Type B pancreatic cell (in vitro differentiated cells): Measurements from ENCODE around the gene PTPRM. TPM values are rescaled to one million over a fixed set of nuclear protein-coding genes. Genes with fewer than 3 reads are reported as not detected.

Experiments used
- DNase-seq: peaks from one replicate; pipeline ENCODE4 v3.0.0; 2021; ENCODE audit warnings: mixed read lengths; ENCODE audit not compliant: unreplicated experiment; ENCODE audit errors: extremely low spot score
- H3K27ac Mint-ChIP-seq: 2 replicates; pipeline ENCODE4 v1.8.0; 2021; ENCODE audit warnings: mild to moderate bottlenecking, mixed read lengths
- H3K27me3 Mint-ChIP-seq: 2 replicates; pipeline ENCODE4 v1.8.0; 2021; ENCODE audit warnings: mixed read lengths
- H3K36me3 Mint-ChIP-seq: 2 replicates; pipeline ENCODE4 v1.8.0; 2021; ENCODE audit warnings: mixed read lengths
- H3K4me1 Mint-ChIP-seq: one replicate; pipeline ENCODE4 v1.8.0; 2021; ENCODE audit warnings: mixed read lengths; ENCODE audit not compliant: unreplicated experiment
- H3K4me3 Mint-ChIP-seq: 2 replicates; pipeline ENCODE4 v1.8.0; 2021; ENCODE audit warnings: mild to moderate bottlenecking, mixed read lengths
- H3K9me3 Mint-ChIP-seq: 2 replicates; pipeline ENCODE4 v1.8.0; 2021; ENCODE audit warnings: mixed read lengths
- CTCF ChIP-seq: fragments of 200-600 bp; sonication (generic); conservative IDR thresholded peaks from 2 replicates; pipeline ENCODE4 v1.5.0; 2021; ENCODE audit warnings: antibody characterized with exemption, mild to moderate bottlenecking
- total RNA-seq: library from RNA; stranded (reverse); gene quantifications from 2 replicates; pipeline ENCODE4 v1.2.1, GENCODE V29; 2021; ENCODE audit warnings: low replicate concordance

The PTPRM gene
- total RNA-seq, 1 donor from 2014 or later: 18.6 TPM

GRCh38 chr18:8212896-8213780 lies 646.0 kb downstream of the PTPRM start:
- Mint-ChIP-seq H3K36me3 (peaks cover 5% of the 10 kb centered on the region), H3K4me1 (peaks cover 8% of the 10 kb centered on the region), H3K4me3 (no peak overlapping the region), H3K9me3 (peaks cover 9% of the 10 kb centered on the region), H3K27ac (no peak overlapping the region), H3K27me3 (peaks cover 8% of the 10 kb centered on the region)
- TF ChIP-seq CTCF: no peak
- no peak for DNase-seq

GRCh38 chr18:8215741-8216140 lies 648.6 kb downstream of the PTPRM start:
- peaks cover 5% of the 10 kb centered on the region for H3K36me3 Mint-ChIP-seq
- H3K27me3 Mint-ChIP-seq: peaks cover 8% of the 10 kb centered on the region
- H3K4me3 Mint-ChIP-seq: no peak overlapping the region
- H3K9me3 Mint-ChIP-seq: peaks cover 4% of the 10 kb centered on the region
- H3K27ac Mint-ChIP-seq: no peak overlapping the region
- no peak for DNase-seq
- H3K4me1 Mint-ChIP-seq: peaks cover 23% of the 10 kb centered on the region
- TF ChIP-seq CTCF: no peak

- H3K4me1 Mint-ChIP-seq: peaks cover 23% of the 10 kb centered on the region
These were observed 650.0 kb downstream of the PTPRM start for GRCh38 chr18:8217051-8217564.

GRCh38 chr18:8218197-8218596 lies 651.1 kb downstream of the PTPRM start:
- no peaks in the 10 kb centered on the region for H3K9me3 Mint-ChIP-seq
- no peaks in the 10 kb centered on the region for H3K36me3 Mint-ChIP-seq
- H3K27me3 Mint-ChIP-seq: peaks cover 5% of the 10 kb centered on the region
- no peak overlapping the region for H3K27ac Mint-ChIP-seq
- DNase-seq: no peak
- H3K4me3 Mint-ChIP-seq: no peak overlapping the region
- TF ChIP-seq CTCF: no peak
- H3K4me1 Mint-ChIP-seq: peaks cover 23% of the 10 kb centered on the region

More at GRCh38 chr18:8217051-8217564, 650.0 kb downstream of the PTPRM start:
- Mint-ChIP-seq H3K9me3 (no peaks in the 10 kb centered on the region), H3K36me3 (no peaks in the 10 kb centered on the region), H3K4me3 (no peak overlapping the region), H3K27ac (no peak overlapping the region), H3K27me3 (peaks cover 5% of the 10 kb centered on the region)
- DNase-seq: no peak
- TF ChIP-seq CTCF: no peak

GRCh38 chr18:8221452-8221851 lies 654.3 kb downstream of the PTPRM start:
- no peaks in the 10 kb centered on the region for H3K36me3 Mint-ChIP-seq
- H3K4me1 Mint-ChIP-seq: peaks cover 23% of the 10 kb centered on the region
- no peak for DNase-seq
- H3K27ac Mint-ChIP-seq: no peak overlapping the region
- H3K27me3 Mint-ChIP-seq: peaks cover 3% of the 10 kb centered on the region
- TF ChIP-seq CTCF: no peak
- no peak overlapping the region for H3K4me3 Mint-ChIP-seq
- H3K9me3 Mint-ChIP-seq: no peaks in the 10 kb centered on the region
